WTC11 (cell line): Measurements from ENCODE around the gene BCL7C. TPM values are rescaled to one million over a fixed set of nuclear protein-coding genes. Genes with fewer than 3 reads are reported as not detected.

Experiments used
- ATF1 ChIP-seq: sonication (generic); formaldehyde crosslinking; IDR thresholded peaks from 2 replicates; pipeline ENCODE4 v1.8.1; 2023; ENCODE audit warnings: mild to moderate bottlenecking, moderate library complexity, missing genetic modification reagents
- ATF6 ChIP-seq: sonication (generic); formaldehyde crosslinking; IDR thresholded peaks from 2 replicates; pipeline ENCODE4 v1.8.1; 2023; ENCODE audit warnings: mild to moderate bottlenecking, missing genetic modification reagents
- ELF4 ChIP-seq: sonication (generic); formaldehyde crosslinking; IDR thresholded peaks from 2 replicates; pipeline ENCODE4 v1.8.1; 2022; ENCODE audit warnings: low read depth, mild to moderate bottlenecking, moderate library complexity, missing genetic modification reagents
- EMX1 ChIP-seq: fragments of 250-450 bp; sonication (Bioruptor Pico); IDR thresholded peaks from 2 replicates; pipeline ENCODE4 v1.8.0; 2021; ENCODE audit warnings: mild to moderate bottlenecking
- FOXP4 ChIP-seq: sonication (generic); formaldehyde crosslinking; IDR thresholded peaks from 2 replicates; pipeline ENCODE4 v1.8.0; 2022; ENCODE audit warnings: mild to moderate bottlenecking, missing genetic modification reagents
- HMGXB4 ChIP-seq: sonication (generic); formaldehyde crosslinking; IDR thresholded peaks from 2 replicates; pipeline ENCODE4 v1.8.1; 2023; ENCODE audit warnings: mild to moderate bottlenecking, moderate library complexity, missing genetic modification reagents
- MAX ChIP-seq: sonication (generic); formaldehyde crosslinking; IDR thresholded peaks from 2 replicates; pipeline ENCODE4 v1.8.0; 2022; ENCODE audit warnings: mild to moderate bottlenecking, missing genetic modification reagents
- NFATC4 ChIP-seq: fragments of 250-450 bp; sonication (Bioruptor Pico); IDR thresholded peaks from 2 replicates; pipeline ENCODE4 v1.9.0; 2021; ENCODE audit warnings: mild to moderate bottlenecking
- OVOL2 ChIP-seq: fragments of 250-450 bp; sonication (Bioruptor Pico); IDR thresholded peaks from 2 replicates; pipeline ENCODE4 v1.9.0; 2021; ENCODE audit warnings: mild to moderate bottlenecking, borderline replicate concordance
- PRDM15 ChIP-seq: sonication (generic); formaldehyde crosslinking; IDR thresholded peaks from 2 replicates; pipeline ENCODE4 v1.8.0; 2022; ENCODE audit warnings: missing genetic modification reagents
- RELA ChIP-seq: sonication (generic); formaldehyde crosslinking; IDR thresholded peaks from 2 replicates; pipeline ENCODE4 v1.8.1; 2022; ENCODE audit warnings: missing genetic modification reagents, mild to moderate bottlenecking, borderline replicate concordance
- STAT6 ChIP-seq: sonication (generic); formaldehyde crosslinking; conservative IDR thresholded peaks from 2 replicates; pipeline ENCODE4 v1.8.1; 2023; ENCODE audit warnings: mild to moderate bottlenecking, low read depth, missing genetic modification reagents, moderate library complexity
- TCF7 ChIP-seq: sonication (generic); formaldehyde crosslinking; IDR thresholded peaks from 2 replicates; pipeline ENCODE4 v1.8.0; 2022; ENCODE audit warnings: mild to moderate bottlenecking, low read depth, missing genetic modification reagents, moderate library complexity
- USF1 ChIP-seq: sonication (generic); formaldehyde crosslinking; IDR thresholded peaks from 2 replicates; pipeline ENCODE4 v1.8.0; 2022; ENCODE audit warnings: mild to moderate bottlenecking, missing genetic modification reagents
- ZMAT4 ChIP-seq: fragments of 250-450 bp; sonication (Bioruptor Pico); IDR thresholded peaks from 2 replicates; pipeline ENCODE4 v1.9.0; 2021; ENCODE audit warnings: mild to moderate bottlenecking
- ZNF512 ChIP-seq: sonication (generic); formaldehyde crosslinking; IDR thresholded peaks from 2 replicates; pipeline ENCODE4 v1.8.1; 2022; ENCODE audit warnings: missing genetic modification reagents, borderline replicate concordance
- total RNA-seq: library from RNA; stranded (reverse); gene quantifications from 3 replicates; pipeline ENCODE4 v1.2.3, GENCODE V29; 2021

BCL7C gene
- total RNA-seq, 1 experiment from 2014 or later = 18.3 TPM

GRCh38 chr16:30921748-30922419, 28.0 kb upstream of the BCL7C start (continued):
- TF ChIP-seq MAX (CRISPR knock-in tag) (no peak), PRDM15 (peak; percentile 67), ATF6 (CRISPR knock-in tag) (no peak), RELA (no peak), TCF7 (CRISPR knock-in tag) (no peak), ZMAT4 (CRISPR knock-in tag) (no peak), ELF4 (CRISPR knock-in tag) (no peak), USF1 (no peak), HMGXB4 (CRISPR knock-in tag) (no peak), OVOL2 (CRISPR knock-in tag) (no peak), NFATC4 (CRISPR knock-in tag) (no peak), EMX1 (CRISPR knock-in tag) (0 out of 2 replicates have a peak, but pooled peaks have one; percentile 63), ATF1 (CRISPR knock-in tag) (no peak), ZNF512 (CRISPR knock-in tag) (no peak), STAT6 (CRISPR knock-in tag) (no peak), FOXP4 (CRISPR knock-in tag) (no peak)
